GM23248 (cell line): ENCODE results near the gene CARD8.
"Not testable (repeated sequence)": the region's sequence is repeated elsewhere in the genome, so short reads cannot be mapped to it uniquely, and the experiment has no call there.

Source experiments
- EZH2 ChIP-seq: fragments of 200-600 bp; sonication (generic); IDR thresholded peaks from 2 replicates; pipeline ENCODE4 v1.6.1; 2018; ENCODE audit warnings: antibody characterized with exemption, mild to moderate bottlenecking; ENCODE audit not compliant: insufficient read depth, poor library complexity, severe bottlenecking
- EZH2phosphoT487 ChIP-seq: fragments of 200-600 bp; sonication (generic); IDR thresholded peaks from 2 replicates; pipeline ENCODE4 v1.6.1; 2018; ENCODE audit warnings: antibody characterized with exemption, moderate library complexity, mild to moderate bottlenecking, low read depth; ENCODE audit not compliant: insufficient read depth

DNA sequence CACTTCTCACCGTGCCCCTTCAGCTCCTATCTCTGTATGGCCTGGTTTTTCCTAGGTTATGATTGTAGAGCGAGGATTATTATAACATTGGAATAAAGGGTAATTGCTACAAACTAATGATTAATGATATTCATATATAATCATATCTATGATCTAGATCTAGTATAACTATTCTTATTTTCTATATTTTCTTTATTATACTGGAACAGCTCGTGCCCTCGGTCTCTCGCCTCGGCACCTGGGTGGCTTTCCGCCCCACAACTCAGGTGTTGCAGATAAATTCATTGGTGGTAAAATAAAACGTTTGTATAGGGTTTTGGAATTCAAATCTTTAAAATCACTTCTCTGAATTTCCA, 4.6 kb upstream of the CARD8 start:
- not testable (repeated sequence) for TF ChIP-seq EZH2, EZH2phosphoT487
